H1 (cell line): Measurements from ENCODE around the gene AGAP1. TPM values are rescaled to one million over a fixed set of nuclear protein-coding genes. Genes with fewer than 3 reads are reported as not detected.

ENCODE experiments used
- CTCF ChIA-PET: fragments of 300-600 bp; sonication (Branson Sonifier 250); formaldehyde crosslinking; loops from one replicate; lab custom pipeline; 2021; ENCODE audit not compliant: partially characterized antibody; lab: Charles Lee
- POLR2A ChIA-PET: fragments of 300-600 bp; sonication (Branson Sonifier 250); formaldehyde crosslinking; loops from one replicate; lab custom pipeline; 2021; ENCODE audit warnings: inconsistent platforms; ENCODE audit not compliant: partially characterized antibody; lab: Charles Lee
- DNase-seq, 2 experiments: peaks; one replicate each; pipeline versions ENCODE4 v3.0.0 to v3.0.0-alpha.2; 2010 to 2022; ENCODE audit warnings: low spot score in 2 of 2, low read depth in 1 of 2, mixed read lengths in 1 of 2
- FAIRE-seq: peaks from 2 replicates; lab custom pipeline; 2011; peaks lifted over from hg19 to GRCh38; lab: Jason Lieb, UNC
- H2AFZ ChIP-seq: 2 replicates; pipeline ENCODE4 v1.8.1; 2012; ENCODE audit warnings: low read length, inconsistent platforms
- H2AK5ac ChIP-seq: 2 replicates; pipeline ENCODE4 v1.6.1; 2013; ENCODE audit warnings: low read depth, low read length
- H2BK120ac ChIP-seq: replicated peaks from 2 replicates; pipeline ENCODE3; 2013; ENCODE audit warnings: low read depth, low read length, inconsistent platforms
- H2BK12ac ChIP-seq: 2 replicates; pipeline ENCODE4 v1.6.1; 2013; ENCODE audit warnings: low read depth, low read length
- H2BK15ac ChIP-seq: 2 replicates; pipeline ENCODE4 v1.6.1; 2013; ENCODE audit warnings: low read length
- H2BK20ac ChIP-seq: 2 replicates; pipeline ENCODE4 v1.6.1; 2013; ENCODE audit warnings: low read length
- H2BK5ac ChIP-seq: 2 replicates; pipeline ENCODE4 v1.6.1; 2013; ENCODE audit warnings: low read depth, low read length
- H3K14ac ChIP-seq: 2 replicates; pipeline ENCODE4 v1.6.1; 2013; ENCODE audit warnings: inconsistent platforms; ENCODE audit not compliant: insufficient read length
- H3K18ac ChIP-seq: 2 replicates; pipeline ENCODE4 v1.6.1; 2013; ENCODE audit warnings: low read length; ENCODE audit errors: extremely low read depth
- H3K23ac ChIP-seq: 2 replicates; pipeline ENCODE4 v1.6.1; 2013; ENCODE audit warnings: inconsistent platforms; ENCODE audit not compliant: insufficient read length
- H3K23me2 ChIP-seq: 2 replicates; pipeline ENCODE4 v1.6.1; 2013; ENCODE audit warnings: low read depth, low read length
- H3K27ac ChIP-seq: 2 replicates; pipeline ENCODE4 v1.6.1; 2011; ENCODE audit warnings: low read depth, low read length, inconsistent platforms
- H3K27me3 ChIP-seq, 4 experiments: replicated peaks in 1 of 4; 1 replicate in 1 of 4; 2 replicates in 3 of 4; pipeline versions ENCODE4 v1.6.1 to v1.8.1; 2011 to 2013; ENCODE audit warnings: low read length in 3 of 4, mild to moderate bottlenecking in 3 of 4, inconsistent platforms in 2 of 4, mixed read lengths in 2 of 4, moderate library complexity in 1 of 4; ENCODE audit not compliant: control insufficient read depth in 3 of 4, insufficient read depth in 3 of 4; ENCODE audit errors: extremely low read depth in 1 of 4
- H3K36me3 ChIP-seq, 4 experiments: 2 replicates each; pipeline versions ENCODE4 v1.6.1 to v1.8.1; 2011 to 2013; ENCODE audit warnings: mild to moderate bottlenecking in 4 of 4, low read length in 3 of 4, moderate library complexity in 2 of 4, control low read depth in 1 of 4, inconsistent platforms in 1 of 4; ENCODE audit not compliant: insufficient read depth in 4 of 4, control insufficient read depth in 2 of 4
- H3K4ac ChIP-seq: replicated peaks from 2 replicates; pipeline ENCODE3; 2013; ENCODE audit warnings: low read length, low read depth, mixed read lengths, inconsistent platforms; ENCODE audit not compliant: insufficient read length
- H3K4me1 ChIP-seq, 4 experiments: replicated peaks in 1 of 4; 1 replicate in 1 of 4; 2 replicates in 3 of 4; pipeline versions ENCODE4 v1.6.1 to v1.8.1; 2011 to 2013; ENCODE audit warnings: low read length in 3 of 4, inconsistent platforms in 2 of 4, mixed read lengths in 1 of 4; ENCODE audit not compliant: insufficient read depth in 4 of 4, control insufficient read depth in 3 of 4
- H3K4me2 ChIP-seq, 2 experiments: 2 replicates each; pipeline versions ENCODE4 v1.6.1 to v1.8.1; 2011 to 2013; ENCODE audit warnings: low read depth in 2 of 2, low read length in 2 of 2, control low read depth in 1 of 2, inconsistent platforms in 1 of 2, mild to moderate bottlenecking in 1 of 2; ENCODE audit not compliant: insufficient read depth in 1 of 2
- H3K4me3 ChIP-seq, 4 experiments: fragments of 200-600, 300-600 bp in 1 of 4; sonication (generic), shearing (Covaris generic), sonication (Bioruptor Twin) in 1 of 4; 2 replicates each; pipeline versions ENCODE4 v1.5.1 to v1.8.1; 2011 to 2016; ENCODE audit warnings: low read length in 4 of 4, low read depth in 3 of 4, control low read depth in 2 of 4, inconsistent platforms in 2 of 4, mild to moderate bottlenecking in 2 of 4, mixed read lengths in 1 of 4, moderate library complexity in 1 of 4; ENCODE audit not compliant: insufficient read depth in 2 of 4; ENCODE audit errors: extremely low read depth in 1 of 4
- H3K56ac ChIP-seq: replicated peaks from 2 replicates; pipeline ENCODE3; 2013; ENCODE audit warnings: low read depth, mild to moderate bottlenecking, mixed read lengths, low read length, inconsistent platforms; ENCODE audit not compliant: insufficient read length
- H3K79me1 ChIP-seq: 2 replicates; pipeline ENCODE4 v1.6.1; 2013; ENCODE audit warnings: low read depth, low read length, control low read depth
- H3K79me2 ChIP-seq, 2 experiments: 2 replicates each; pipeline versions ENCODE4 v1.6.1 to v1.8.1; 2012 to 2013; ENCODE audit warnings: low read length in 2 of 2, mild to moderate bottlenecking in 2 of 2, inconsistent platforms in 1 of 2; ENCODE audit not compliant: insufficient read depth in 2 of 2, control insufficient read depth in 1 of 2
- H3K9ac ChIP-seq, 4 experiments: replicated peaks in 1 of 4; 1 replicate in 1 of 4; 2 replicates in 3 of 4; pipeline versions ENCODE4 v1.6.1 to v1.8.1; 2011 to 2013; ENCODE audit warnings: low read depth in 3 of 4, low read length in 3 of 4, control low read depth in 2 of 4, mild to moderate bottlenecking in 2 of 4, moderate library complexity in 2 of 4, inconsistent platforms in 1 of 4; ENCODE audit errors: extremely low read depth in 1 of 4
- H3K9me3 ChIP-seq, 2 experiments: 2 replicates each; pipeline versions ENCODE4 v1.6.1 to v1.8.1; 2012 to 2013; ENCODE audit warnings: mild to moderate bottlenecking in 2 of 2, moderate library complexity in 2 of 2, control low read depth in 1 of 2, inconsistent platforms in 1 of 2, low read depth in 1 of 2, low read length in 1 of 2, mixed read lengths in 1 of 2; ENCODE audit not compliant: insufficient read depth in 2 of 2
- H4K20me1 ChIP-seq, 2 experiments: replicated peaks in 1 of 2; 2 replicates each; pipeline versions ENCODE3 to v1.8.1; 2011 to 2013; ENCODE audit warnings: inconsistent platforms in 2 of 2, low read length in 2 of 2, mild to moderate bottlenecking in 1 of 2; ENCODE audit not compliant: insufficient read depth in 2 of 2, control insufficient read depth in 1 of 2
- H4K5ac ChIP-seq: 2 replicates; pipeline ENCODE4 v1.6.1; 2013; ENCODE audit warnings: low read length, low read depth, mixed read lengths, inconsistent platforms; ENCODE audit not compliant: insufficient read length
- H4K8ac ChIP-seq: 2 replicates; pipeline ENCODE4 v1.8.0; 2013; ENCODE audit warnings: mild to moderate bottlenecking, moderate library complexity, low read length, inconsistent platforms; ENCODE audit not compliant: insufficient read depth; ENCODE audit errors: extremely low read depth
- H4K91ac ChIP-seq: replicated peaks from 2 replicates; pipeline ENCODE3; 2013; ENCODE audit warnings: low read length, mixed read lengths, inconsistent platforms; ENCODE audit not compliant: insufficient read length
- FOSL1 ChIP-seq: IDR thresholded peaks from 2 replicates; pipeline ENCODE4 v1.6.1; 2011; ENCODE audit warnings: mild to moderate bottlenecking, low read depth, low read length, moderate library complexity; ENCODE audit not compliant: insufficient read depth
- PHF8 ChIP-seq: fragments of 200-600 bp; sonication (generic); conservative IDR thresholded peaks from 2 replicates; pipeline ENCODE4 v1.7.1; 2012; ENCODE audit warnings: low read depth, mild to moderate bottlenecking, inconsistent platforms, low read length, moderate library complexity
- POU5F1 ChIP-seq: IDR thresholded peaks from 2 replicates; pipeline ENCODE4 v1.6.1; 2011; ENCODE audit warnings: low read depth, mild to moderate bottlenecking, low read length, moderate library complexity
- RBBP5 ChIP-seq: IDR thresholded peaks from 2 replicates; pipeline ENCODE4 v1.7.1; 2012; ENCODE audit warnings: low read depth, mild to moderate bottlenecking, inconsistent platforms, low read length, moderate library complexity, borderline replicate concordance
- YY1 ChIP-seq: IDR thresholded peaks from 2 replicates; pipeline ENCODE4 v1.6.1; 2011; ENCODE audit warnings: low read depth, mild to moderate bottlenecking, low read length
- WGBS, 2 experiments: shearing (Covaris generic) in 1 of 2; methylation state at CpG; one replicate each; pipeline versions ENCODE4 v1.1.6 to v1.1.7; 2013 to 2015; ENCODE audit warnings: low lambda C conversion rate in 2 of 2, mixed read lengths in 2 of 2, inconsistent platforms in 1 of 2, low coverage in 1 of 2, missing lambda C conversion rate in 1 of 2; ENCODE audit not compliant: insufficient replicate concordance in 2 of 2, insufficient coverage in 1 of 2, insufficient read length in 1 of 2; ENCODE audit errors: extremely low coverage in 1 of 2, missing lambda C conversion rate in 1 of 2; 5-methylcytosine and 5-hydroxymethylcytosine counted together
- polyA plus RNA-seq, 7 experiments: library from polyadenylated mRNA; depleted of rRNA in 3 of 7; stranded (reverse) in 5 of 7; unstranded in 2 of 7; fragments of >200 nt in 5 of 7; fragments of 200-250 nt in 2 of 7; gene quantifications; 1 replicate in 5 of 7; 2 replicates in 1 of 7; 4 replicates in 1 of 7; pipeline versions ENCODE4 v1.2.1 to v1.2.3, GENCODE V29; 2011 to 2013; ENCODE audit warnings: missing spikeins in 2 of 7, mixed read lengths in 2 of 7
- total RNA-seq: library from RNA; stranded (reverse); fragmentation: NEBNext Ultra II Directional; extraction: Animal tissue kit (Norgen Biotek cat#: 25700); gene quantifications from 2 replicates; pipeline ENCODE4 v1.2.1, GENCODE V29; 2021
- TF ChIP-seq, protein P1 (sequence below): IDR thresholded peaks from 2 replicates; pipeline ENCODE4 v1.6.1; 2011; ENCODE audit warnings: low read length, improper control_type of control experiment

AGAP1 gene
- total and polyA plus RNA-seq, 2 of the 8 experiments (the other 6 are each of a cell fraction or from before 2014, with no cell fraction given) = 18.1 to 39.4 TPM

DNA sequence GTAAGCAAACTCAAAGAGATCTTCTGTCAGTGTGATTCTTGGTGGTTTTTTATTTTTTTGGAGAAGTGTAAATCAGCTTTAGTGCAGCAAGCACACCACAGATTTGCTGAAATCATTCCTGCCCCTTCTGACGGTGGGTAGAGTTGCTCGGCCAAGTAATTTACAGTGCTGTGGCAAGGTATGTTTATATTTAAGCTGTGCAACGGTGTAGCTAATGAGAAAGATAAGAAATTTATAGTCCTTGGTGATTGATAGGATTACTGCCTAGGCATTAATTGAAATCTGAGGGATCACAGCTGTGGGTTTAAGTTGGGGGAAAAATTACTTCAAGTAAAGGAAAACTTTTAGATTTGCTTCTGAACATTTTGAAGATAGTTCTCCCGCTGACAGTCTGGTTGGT, 286.6 kb downstream of the AGAP1 start:
- Histone ChIP-seq H3K4me1 (no peaks in the 10 kb centered on the region), H3K4ac (no peak overlapping the region), H3K14ac (no peak overlapping the region), H2BK15ac (no peak overlapping the region), H4K20me1 (peaks cover 3 to 5% of the 10 kb centered on the region in 2 experiments), H3K27me3 (no peaks in the 10 kb centered on the region), H4K91ac (no peak overlapping the region), H2BK12ac (no peak overlapping the region), H3K4me2 (no peak overlapping the region), H3K9ac (no peak overlapping the region), H3K27ac (no peak overlapping the region), H2AFZ (no peak overlapping the region), H2BK120ac (no peak overlapping the region), H3K23ac (no peak overlapping the region), H4K5ac (no peak overlapping the region), H3K9me3 (no peaks in the 10 kb centered on the region), H3K79me2 (no peaks in the 10 kb centered on the region), H3K36me3 (no peaks in the 10 kb centered on the region), H2AK5ac (no peak overlapping the region), H3K18ac (no peak overlapping the region), H2BK20ac (no peak overlapping the region), H3K56ac (no peak overlapping the region), H3K4me3 (no peak overlapping the region), H3K23me2 (no peaks in the 10 kb centered on the region), H3K79me1 (0 out of 2 replicates have a peak, but pooled peaks cover 4% of the 10 kb centered on the region), H4K8ac (no peak overlapping the region), H2BK5ac (no peak overlapping the region)
- TF ChIP-seq PHF8 (no peak), YY1 (no peak), RBBP5 (no peak), POU5F1 (no peak), FOSL1 (no peak)
- TF ChIP-seq, protein P1, sequence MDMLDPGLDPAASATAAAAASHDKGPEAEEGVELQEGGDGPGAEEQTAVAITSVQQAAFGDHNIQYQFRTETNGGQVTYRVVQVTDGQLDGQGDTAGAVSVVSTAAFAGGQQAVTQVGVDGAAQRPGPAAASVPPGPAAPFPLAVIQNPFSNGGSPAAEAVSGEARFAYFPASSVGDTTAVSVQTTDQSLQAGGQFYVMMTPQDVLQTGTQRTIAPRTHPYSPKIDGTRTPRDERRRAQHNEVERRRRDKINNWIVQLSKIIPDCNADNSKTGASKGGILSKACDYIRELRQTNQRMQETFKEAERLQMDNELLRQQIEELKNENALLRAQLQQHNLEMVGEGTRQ = no peak
- DNase-seq = no peak
- POLR2A ChIA-PET = no interaction called here
- CTCF ChIA-PET = interaction anchor here (0.9 to 8.0 kb wide), 18 partner anchors 9 to 399 kb away, joined by 3 to 113 read pairs (median 6); no protein-coding TSS in a partner anchor
- 82% methylated on average over 4 of the region's 4 CpGs; no CpG with 5 or more reads in 1 of the 2 experiments for WGBS, 2 experiments
- FAIRE-seq = no peak
